ENCODE data around the gene BCKDK.
"Not testable (repeated sequence)": the region's sequence is repeated elsewhere in the genome, so short reads cannot be mapped to it uniquely, and the experiment has no call there.

Gene BCKDK

DNA sequence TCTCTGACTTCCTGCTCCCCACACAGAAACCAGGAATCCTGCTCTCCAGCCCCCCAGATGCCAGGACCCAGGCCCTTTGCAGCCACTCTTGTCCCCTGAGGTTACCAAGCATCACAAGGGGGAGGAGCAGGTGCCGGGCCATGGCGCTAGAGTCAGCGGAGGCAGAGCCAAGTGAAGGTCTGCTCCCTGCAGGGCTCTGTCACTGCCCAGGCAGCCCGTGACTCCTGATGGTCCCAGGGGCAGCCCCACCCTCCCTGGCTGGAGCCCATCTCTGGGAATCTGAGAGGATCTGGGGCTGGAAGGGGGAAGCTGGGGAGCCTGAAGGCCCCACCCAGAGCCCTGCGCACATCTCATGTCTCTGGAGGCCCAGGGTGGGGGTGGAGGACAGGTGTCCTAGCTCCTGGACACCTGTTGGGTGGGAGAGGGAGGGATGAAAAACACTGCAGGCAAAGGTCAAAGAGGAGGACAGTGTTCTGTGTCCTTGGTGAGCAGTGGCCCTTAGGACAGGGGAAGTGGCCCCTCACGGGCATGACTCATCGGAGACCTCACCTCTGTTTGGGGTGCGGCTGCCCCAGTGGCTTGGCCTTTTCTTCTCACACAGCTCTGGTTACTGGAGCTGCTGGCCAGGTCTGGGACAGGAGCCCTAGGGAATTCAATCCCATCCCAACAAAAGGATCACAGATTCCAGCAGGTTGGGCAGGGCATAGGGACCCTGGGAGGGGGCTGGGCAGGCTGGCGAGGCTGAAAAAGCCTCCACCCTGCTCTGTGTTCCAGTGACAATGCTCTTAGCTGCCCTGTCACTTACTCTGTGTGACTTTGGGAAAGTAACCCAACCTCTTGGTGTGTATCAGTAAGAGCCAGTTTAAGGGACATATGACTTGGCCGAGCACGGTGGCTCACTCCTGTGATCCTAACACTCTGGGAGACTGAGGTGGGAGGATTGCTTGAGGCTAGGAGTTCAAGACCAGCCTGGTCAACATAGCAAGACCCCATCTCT, 42.0 kb downstream of the BCKDK start, which contains the start of gene PRSS36:
Gene PRSS36 (minus strand): TSS at position 173 of the 997 bp plus-strand sequence. CDS start 31 bp downstream, at position 142.
- TF ChIP-seq, protein P1, sequence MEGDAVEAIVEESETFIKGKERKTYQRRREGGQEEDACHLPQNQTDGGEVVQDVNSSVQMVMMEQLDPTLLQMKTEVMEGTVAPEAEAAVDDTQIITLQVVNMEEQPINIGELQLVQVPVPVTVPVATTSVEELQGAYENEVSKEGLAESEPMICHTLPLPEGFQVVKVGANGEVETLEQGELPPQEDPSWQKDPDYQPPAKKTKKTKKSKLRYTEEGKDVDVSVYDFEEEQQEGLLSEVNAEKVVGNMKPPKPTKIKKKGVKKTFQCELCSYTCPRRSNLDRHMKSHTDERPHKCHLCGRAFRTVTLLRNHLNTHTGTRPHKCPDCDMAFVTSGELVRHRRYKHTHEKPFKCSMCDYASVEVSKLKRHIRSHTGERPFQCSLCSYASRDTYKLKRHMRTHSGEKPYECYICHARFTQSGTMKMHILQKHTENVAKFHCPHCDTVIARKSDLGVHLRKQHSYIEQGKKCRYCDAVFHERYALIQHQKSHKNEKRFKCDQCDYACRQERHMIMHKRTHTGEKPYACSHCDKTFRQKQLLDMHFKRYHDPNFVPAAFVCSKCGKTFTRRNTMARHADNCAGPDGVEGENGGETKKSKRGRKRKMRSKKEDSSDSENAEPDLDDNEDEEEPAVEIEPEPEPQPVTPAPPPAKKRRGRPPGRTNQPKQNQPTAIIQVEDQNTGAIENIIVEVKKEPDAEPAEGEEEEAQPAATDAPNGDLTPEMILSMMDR (IDR thresholded peaks at IDR 0.05; ENCODE audit: low read depth, low read length, missing control alignments) = no peak
- H3K4me3 ChIP-seq (replicated peaks; ENCODE audit: low read depth, low read length) = no peak within 1 kb of the TSS
- no peak for DNase-seq (ENCODE audit: extremely low read depth, low read depth)

DNA sequence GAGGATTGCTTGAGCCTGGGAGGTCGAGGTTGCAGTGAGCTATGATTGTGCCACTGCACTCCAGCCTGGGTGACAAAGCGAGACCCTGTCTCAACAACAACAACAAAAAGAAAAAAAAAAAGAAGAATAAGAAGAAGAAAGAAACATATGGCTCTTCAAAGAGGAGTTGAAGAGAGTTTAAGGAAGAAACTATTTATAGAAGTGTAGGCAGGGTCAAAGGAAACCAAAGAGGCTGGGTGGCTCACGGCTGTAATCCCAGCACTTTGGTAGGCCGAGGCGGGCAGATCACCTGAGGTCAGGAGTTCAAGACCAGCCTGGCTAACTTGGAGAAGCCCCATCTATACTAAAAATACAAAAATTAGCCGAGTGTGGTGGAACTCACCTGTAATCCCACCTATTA, 42.8 kb downstream of the BCKDK start:
- not testable (repeated sequence) for H3K4me3 ChIP-seq (replicated peaks; ENCODE audit: low read depth, low read length); DNase-seq (ENCODE audit: extremely low read depth, low read depth)

DNA sequence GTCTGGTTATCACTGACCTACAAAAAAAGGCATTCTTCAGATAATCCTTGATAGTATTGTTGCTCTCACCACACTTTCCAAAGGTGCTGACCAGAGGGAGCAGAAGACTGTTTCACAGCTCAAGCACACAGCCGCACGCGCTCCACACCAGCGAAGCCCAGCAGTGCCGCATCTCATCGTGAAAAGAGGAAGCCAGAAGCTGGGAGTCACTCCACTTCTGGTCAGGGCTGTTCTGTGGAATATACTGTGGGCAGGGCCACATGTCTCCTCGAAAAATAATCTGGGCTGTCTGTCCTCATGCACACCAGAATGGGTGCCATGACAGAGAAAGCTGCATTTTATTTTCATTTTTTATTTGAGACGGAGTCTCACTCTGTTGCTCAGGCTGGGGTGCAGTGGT, 49.0 kb downstream of the BCKDK start:
- TF ChIP-seq, protein P1 (IDR thresholded peaks at IDR 0.05; ENCODE audit: low read depth, low read length, missing control alignments) = no peak
- no peak for DNase-seq (ENCODE audit: extremely low read depth, low read depth)
- H3K4me3 ChIP-seq (replicated peaks; ENCODE audit: low read depth, low read length) = no peak overlapping the region

Measured in HFF-Myc (cell line).